IPS-15b (cell line): ENCODE data around the gene SYT8.
"Not testable (repeated sequence)": the region's sequence is repeated elsewhere in the genome, so short reads cannot be mapped to it uniquely, and the experiment has no call there.

Experiments used
- H3K27me3 ChIP-seq: one replicate; pipeline ENCODE4 v1.6.1; 2013; ENCODE audit warnings: low read length; ENCODE audit not compliant: control insufficient read depth, insufficient read depth
- H3K36me3 ChIP-seq: one replicate; pipeline ENCODE4 v1.6.1; 2013; ENCODE audit warnings: low read length; ENCODE audit not compliant: control insufficient read depth, insufficient read depth
- H3K4me1 ChIP-seq: one replicate; pipeline ENCODE4 v1.6.1; 2013; ENCODE audit warnings: mild to moderate bottlenecking, low read length; ENCODE audit not compliant: control insufficient read depth, insufficient read depth
- H3K4me3 ChIP-seq: one replicate; pipeline ENCODE4 v1.5.1; 2013; ENCODE audit warnings: low read depth, low read length
- H3K9ac ChIP-seq: one replicate; pipeline ENCODE4 v1.6.1; 2013; ENCODE audit warnings: low read depth, mild to moderate bottlenecking, low read length
- H3K9me3 ChIP-seq: one replicate; pipeline ENCODE4 v1.6.1; 2013; ENCODE audit warnings: mild to moderate bottlenecking, low read length; ENCODE audit not compliant: control insufficient read depth, insufficient read depth

The SYT8 gene

GRCh38 chr11:1886551-1886950 lies 51.8 kb downstream of the SYT8 start:
- not testable (repeated sequence) for H3K4me3 ChIP-seq, H3K9me3 ChIP-seq, H3K9ac ChIP-seq, H3K36me3 ChIP-seq, H3K4me1 ChIP-seq, H3K27me3 ChIP-seq
